Medulla oblongata (tissue), 1 donor: ENCODE measurements around the gene KRTAP12-4.
"Not testable (repeated sequence)": the region's sequence is repeated elsewhere in the genome, so short reads cannot be mapped to it uniquely, and the experiment has no call there.

ENCODE experiments used
- DNase-seq: peaks from one replicate; pipeline ENCODE4 v3.0.0-alpha.2; 2015; ENCODE audit errors: extremely low spot score

The KRTAP12-4 gene

DNA sequence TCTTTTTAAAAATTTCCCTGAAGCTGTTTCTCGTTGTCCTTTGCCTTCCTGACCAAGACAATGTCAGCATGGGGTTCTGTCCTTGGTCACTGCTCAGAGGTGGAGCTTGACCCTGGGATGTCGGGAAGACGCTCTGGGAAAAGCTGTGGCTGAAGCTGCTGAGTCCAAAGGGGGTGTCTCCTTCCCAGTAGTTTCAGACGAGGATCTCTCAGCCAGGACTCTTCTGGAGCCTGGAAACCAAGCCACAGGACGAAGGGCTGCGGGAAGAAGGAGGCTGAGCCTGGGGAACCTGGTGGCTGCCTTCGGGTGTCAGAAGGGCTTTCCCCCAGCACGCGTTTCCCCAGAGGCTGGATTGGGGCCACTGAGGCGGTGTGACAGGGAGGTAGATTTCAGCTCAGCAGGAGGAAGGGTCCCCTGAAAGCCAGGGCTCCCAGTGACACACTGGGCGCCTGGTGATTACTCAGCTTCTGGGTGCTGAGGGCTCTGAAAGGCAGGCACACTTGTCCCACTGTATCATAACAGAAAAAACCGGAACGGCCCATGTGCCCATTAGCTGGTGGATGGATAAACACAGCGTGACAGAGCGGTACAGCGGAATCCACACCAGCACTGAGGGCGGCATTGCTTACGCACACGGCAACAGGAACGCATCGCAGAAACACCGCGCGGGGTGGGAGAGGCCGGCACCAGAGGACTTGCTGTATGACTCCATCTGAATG, 32.5 kb upstream of the KRTAP12-4 start:
- DNase-seq, result no peak

DNA sequence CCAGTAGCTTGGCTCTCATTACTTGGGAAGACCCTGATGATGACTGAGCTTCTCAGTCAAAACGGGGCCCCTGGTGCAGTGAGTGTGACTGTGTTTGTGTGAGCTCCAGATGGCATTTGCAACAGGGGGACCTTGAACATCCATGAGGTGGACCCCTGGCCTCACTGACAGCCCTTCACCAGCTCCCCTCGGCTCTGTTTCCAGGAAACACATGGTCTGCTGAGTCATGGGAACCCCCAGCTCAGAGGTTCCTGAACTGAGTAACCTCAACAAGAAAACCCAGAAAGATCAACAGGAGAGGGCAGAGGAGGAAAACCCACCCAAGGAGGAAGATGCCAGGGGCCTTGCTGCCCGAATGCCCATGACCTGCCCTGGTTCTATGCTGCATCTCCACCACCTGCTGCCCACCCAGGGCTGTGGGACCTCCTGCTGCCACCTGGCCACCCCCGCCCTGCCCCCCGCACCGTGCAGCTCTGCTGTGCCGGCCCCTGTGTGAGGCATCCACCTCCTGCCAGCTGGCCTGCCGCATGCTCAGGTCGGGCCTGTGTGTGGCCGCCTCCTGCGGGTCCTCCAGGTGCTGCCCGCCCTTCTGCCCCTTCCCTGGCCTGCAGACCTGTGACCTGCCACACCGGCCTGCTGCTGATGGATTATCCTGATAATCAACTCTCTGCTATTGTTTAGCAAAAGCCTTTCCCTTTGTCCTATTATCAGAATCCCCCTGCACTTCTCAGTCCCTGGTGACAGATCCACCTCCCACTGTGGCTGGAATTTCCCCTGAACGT, 31.7 kb upstream of the KRTAP12-4 start:
- no peak for DNase-seq

DNA sequence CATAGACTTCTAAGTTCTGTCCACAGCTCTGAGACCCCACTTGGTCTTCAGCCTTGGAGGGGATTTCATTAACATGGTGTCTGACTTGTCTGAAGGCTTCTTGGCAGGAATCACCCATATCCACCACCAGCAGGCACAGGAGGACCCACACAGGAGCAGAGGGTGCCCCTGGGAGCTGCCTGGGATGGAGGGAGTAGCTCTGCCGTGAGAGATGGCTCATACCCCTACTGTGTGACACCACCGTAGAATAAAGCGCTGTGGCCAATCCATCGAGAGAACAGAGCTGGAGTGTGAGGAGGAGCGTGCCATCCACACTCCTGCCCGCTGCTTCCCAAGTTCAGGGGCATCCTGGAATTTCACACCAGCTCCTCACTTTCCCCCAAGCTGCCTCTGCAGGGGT, 30.6 kb upstream of the KRTAP12-4 start:
- not testable (repeated sequence) for DNase-seq

DNA sequence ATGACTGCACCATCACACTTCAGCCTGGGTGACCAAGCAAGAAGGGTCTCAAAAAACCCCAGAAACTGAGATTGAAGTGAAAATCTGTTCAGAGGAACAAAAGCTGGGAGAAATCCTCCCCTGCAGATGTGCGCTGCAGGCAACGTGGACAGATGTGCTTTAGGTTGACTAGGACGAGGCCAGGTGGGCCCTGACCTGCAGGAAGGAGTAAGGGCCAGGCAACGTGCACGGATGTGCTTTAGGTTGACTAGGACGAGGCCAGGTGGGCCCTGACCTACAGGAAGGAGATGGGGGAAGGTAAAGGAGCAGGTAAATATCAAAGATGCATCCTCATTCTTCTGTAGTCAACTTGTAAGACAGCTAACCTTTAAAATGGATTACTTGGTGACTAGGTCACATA, 30.0 kb upstream of the KRTAP12-4 start:
- DNase-seq, result no peak

DNA sequence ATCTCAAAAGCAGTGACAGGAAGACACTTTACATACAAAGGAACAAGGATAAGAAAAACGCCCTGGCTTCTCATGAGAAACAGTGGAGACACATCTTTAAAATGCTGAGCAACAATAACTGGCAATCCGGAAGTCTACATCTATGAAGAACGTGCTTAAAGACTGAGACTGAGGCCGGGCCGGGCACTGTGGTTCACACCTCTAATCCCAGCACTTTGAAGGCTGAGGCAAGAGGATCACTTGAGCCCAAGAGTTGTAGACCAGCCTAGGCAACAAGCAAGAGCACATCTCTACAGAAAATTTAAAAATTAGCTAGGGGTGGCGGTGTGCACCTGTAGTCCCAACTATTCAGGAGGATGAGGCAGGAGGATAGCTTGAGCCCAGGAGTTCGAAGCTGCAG, 29.6 kb upstream of the KRTAP12-4 start:
- no peak for DNase-seq

DNA sequence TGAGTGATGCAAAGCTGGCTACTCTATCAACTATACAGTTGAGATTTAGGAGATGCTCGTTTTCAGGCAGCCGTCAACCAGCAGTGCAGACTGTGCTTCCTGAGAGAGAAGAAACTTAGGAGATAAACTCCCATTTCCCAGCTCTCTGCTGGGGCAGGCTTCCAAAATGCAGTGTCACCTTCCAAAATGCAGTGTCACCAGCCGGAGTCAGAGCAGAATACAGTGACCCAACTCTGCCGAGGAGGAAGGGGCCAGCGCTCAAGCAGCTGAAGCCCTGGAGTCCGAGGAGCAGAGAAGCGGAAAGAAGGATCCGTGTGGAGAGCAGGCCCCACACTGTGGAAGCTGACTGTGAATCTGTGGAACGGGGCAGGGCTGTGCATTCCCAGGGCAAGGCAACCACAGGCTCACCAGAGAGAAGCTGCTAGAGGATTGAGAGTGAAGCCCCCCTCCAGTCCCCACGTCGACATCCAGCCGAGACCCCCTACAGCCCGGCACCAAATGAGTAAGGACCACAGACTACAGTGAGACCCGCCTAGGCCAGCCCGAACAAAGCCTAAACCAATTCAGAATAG, 28.2 kb upstream of the KRTAP12-4 start:
- no peak for DNase-seq

DNA sequence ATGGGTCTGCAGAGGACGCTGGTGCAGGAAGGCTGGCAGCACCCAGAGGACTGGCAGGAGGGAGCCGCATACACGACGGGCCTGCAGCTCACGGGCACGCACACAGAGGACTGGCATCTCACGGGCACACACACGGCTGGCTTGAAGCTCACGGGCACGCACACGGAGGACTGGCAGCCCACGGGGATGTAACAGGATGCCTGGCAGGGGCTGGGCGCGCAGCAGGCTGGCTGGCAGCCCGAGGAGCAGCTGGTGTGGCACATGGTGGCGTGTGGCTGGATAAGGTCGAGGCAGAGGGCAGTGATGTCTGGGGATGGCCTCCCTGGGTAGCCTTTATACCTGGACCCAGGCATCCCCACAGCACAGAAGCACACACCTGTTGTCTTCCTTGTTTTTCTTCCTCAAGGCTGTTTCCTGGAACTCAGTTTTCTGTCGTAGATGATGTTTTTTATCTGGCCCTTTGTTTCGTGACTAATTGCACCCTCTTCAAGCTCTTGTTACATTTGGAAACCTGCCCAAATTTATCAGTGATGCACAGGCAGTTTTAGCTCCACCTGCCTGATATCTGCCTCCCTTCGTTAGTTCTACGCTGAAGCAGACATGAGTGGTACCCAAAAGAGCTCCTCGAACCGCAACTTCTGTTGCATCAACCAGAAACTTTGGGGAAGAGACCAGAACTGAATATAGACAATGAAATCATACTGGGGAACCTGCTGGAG, 27.6 kb upstream of the KRTAP12-4 start, which contains the start of gene KRTAP12-1:
KRTAP12-1 (minus strand) TSS at position 303 of the 719 bp plus-strand sequence; CDS start at position 263, 40 bp downstream.
- no peak for DNase-seq

DNA sequence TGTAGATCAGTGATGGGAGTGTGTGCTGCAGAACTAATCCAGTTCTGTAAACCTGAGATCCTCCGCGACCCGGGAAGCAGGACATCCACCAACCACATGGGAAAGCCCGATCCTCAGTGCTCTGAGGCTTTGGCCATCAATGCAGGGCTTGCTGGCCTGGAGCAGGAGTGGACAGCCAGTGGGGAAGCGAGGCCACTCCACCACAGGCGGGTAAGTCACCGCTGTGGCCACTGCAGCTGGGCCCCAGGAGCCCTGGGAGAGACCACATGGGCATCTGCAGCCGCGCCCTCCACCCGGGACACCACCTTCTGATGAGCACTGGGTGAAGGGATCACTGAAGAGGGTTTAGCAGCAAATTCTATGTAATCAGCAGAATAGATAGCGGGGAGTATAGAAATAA, 26.7 kb upstream of the KRTAP12-4 start:
- DNase-seq, result no peak

DNA sequence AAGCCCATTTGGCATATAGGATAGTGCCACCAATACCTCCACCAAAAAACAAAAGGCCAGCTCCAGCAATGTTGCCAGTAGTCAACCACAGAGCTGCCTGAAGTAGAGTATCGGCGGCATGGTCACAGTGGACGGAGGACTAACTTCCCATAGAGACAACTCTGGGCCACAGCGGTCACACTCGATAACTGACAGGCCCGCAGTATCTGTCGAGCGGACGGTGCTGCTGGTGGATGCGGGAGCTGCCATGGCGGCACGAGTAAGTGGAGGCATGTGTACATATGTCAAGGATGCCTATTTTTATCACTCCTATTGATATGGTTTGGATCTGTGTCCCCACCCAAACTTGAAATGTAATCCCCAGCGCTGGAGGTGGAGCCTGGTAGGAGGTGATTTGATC, 23.4 kb upstream of the KRTAP12-4 start:
- no peak for DNase-seq

DNA sequence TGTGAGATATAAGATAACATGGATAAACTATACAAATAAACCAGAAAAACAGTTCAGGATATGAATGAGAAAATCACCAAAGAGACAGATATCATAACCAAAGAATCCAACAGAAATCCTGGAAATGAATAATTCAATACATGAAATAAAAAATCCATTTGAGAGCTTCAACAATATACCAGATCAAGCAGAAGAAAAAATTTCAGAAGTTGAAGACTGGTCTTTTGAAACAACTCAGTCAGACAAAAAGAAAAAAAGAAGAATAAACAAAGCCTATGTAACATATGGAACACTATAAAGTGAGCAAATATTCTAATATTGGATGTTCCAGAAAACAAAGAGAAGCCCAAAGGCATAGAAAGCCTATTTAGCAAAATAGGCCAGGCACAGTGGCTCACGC, 17.5 kb upstream of the KRTAP12-4 start:
- DNase-seq, result no peak

DNA sequence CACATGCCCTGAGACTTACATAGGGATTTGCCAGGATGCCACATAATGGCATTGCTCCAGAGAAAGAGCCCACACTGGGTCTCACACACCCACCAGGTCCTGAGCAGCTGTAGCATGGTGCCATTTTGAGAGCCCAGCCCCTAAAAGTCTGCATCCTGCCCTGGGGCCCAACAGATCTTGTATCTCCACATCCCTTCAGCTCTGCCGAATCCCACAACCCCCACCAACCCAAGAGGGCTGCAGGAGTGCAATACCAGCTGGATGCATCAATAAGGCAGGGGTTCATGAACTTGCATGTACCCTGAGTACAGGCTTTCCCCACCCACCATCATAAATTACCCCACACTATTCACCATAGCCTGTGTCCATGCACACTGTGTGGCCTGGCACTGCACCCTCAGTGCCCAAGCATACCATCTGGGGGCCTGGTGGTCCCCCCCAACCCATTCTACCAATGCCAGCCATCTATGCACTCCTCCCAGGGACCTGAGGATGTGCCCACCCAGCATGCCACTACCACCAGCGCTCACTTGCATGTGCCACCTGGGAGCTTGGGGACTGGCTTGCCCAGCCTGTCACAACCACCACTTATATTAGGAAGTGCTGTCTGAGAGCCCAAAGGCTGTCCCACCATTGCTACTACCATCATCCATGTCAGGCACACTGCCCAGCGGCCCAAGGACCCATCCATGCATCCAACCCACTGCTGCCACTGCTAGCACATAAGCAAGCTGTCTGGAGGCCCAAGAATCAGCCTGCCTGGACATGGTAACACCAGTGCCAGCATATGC, 16.4 kb upstream of the KRTAP12-4 start:
- DNase-seq, result no peak

DNA sequence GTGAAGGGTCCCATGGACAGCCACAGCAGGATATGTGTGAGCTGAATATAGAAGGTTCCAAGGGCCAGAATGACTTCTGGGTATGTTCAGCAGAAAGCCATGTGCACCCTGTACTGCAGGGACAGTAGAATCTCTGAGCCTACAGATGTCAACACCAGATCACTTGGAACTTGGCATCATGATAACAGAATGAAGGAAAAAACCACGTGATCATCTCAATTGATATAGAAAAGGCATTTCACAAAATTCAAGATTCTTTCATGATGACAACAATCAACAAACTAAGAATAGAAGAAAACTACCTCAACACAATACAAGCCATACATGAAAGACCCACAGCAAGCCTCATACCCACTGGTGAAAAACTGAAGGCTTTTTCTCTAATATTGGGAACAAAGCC, 13.2 kb upstream of the KRTAP12-4 start:
- DNase-seq, result no peak

DNA sequence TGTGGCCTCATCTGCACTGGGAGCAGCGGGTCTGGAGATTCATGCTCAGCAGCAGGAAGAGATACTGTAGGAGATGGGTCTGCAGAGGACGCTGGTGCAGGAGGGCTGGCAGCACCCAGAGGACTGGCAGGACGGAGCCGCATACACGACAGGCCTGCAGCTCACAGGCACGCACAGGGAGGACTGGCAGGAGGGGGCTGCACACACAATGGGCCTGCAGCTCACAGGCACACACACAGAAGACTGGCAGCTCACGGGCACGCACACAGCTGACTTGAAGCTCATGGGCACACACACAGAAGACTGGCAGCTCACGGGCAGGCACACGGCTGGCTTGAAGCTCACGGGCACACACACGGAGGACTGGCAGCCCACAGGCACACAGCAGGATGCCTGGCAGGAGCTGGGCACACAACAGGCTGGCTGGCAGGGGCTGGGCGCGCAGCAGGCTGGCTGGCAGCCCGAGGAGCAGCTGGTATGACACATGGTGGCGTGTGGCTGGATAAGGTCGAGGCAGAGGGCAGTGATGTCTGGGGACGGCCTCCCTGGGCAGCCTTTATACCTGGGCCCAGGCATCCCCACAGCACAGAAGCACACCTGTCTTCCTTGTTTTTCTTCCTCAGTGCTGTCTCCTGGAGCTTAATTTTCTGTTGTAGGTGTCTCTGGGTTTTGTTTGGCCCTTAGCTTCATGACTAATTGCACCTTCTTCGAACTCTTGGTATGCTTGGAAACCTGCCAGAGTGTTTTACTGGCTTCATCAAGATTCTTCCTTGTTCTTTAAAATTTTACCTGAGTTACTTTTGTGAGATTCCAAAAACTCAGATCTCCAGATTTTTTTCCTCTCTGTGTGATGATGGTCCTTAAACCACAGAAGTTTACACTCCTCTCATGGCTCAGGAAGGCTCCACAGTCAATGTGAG, 12.2 kb upstream of the KRTAP12-4 start, which contains the start of gene KRTAP12-2:
KRTAP12-2 (minus strand) TSS at position 527 of the 920 bp plus-strand sequence; CDS start at position 486, 41 bp downstream.
- DNase-seq, result no peak

DNA sequence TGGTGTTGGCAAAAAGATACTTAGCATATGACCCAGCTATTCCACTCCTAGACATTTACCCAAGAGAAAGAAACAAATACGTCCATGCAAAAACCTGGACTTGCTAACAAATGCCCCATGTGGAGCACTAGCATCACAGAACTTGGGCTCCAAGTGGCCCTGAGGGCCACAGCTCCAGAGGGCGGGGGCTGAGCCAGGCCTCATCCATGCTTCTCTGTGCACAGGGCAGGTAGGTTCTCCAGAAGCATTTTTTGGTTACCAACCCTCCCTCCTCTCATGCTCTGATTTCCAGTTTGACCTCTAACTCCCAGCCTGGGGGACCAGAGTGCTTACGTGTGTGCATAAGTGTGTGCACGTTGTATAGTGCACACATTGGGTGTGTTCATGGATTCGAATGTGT, 10.2 kb upstream of the KRTAP12-4 start:
- DNase-seq, result no peak

DNA sequence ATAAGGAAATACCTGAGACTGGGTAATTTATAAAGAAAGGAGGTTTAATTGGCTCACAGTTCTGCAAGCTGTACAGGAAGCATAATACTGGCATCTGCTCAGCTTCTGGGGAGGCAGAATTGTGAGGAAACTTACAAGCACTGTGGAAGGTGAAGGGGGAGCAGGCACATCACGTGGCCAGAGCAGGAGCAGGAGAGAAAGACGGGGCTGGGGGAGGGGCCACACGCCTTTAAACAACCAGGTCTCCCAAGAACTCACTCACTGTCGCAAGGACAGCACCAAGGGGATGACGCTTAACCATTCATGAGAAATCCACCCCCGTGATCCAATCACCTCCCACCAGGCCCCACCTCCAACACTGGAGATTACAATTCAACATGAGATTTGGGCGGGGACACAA, 7.1 kb upstream of the KRTAP12-4 start:
- not testable (repeated sequence) for DNase-seq

DNA sequence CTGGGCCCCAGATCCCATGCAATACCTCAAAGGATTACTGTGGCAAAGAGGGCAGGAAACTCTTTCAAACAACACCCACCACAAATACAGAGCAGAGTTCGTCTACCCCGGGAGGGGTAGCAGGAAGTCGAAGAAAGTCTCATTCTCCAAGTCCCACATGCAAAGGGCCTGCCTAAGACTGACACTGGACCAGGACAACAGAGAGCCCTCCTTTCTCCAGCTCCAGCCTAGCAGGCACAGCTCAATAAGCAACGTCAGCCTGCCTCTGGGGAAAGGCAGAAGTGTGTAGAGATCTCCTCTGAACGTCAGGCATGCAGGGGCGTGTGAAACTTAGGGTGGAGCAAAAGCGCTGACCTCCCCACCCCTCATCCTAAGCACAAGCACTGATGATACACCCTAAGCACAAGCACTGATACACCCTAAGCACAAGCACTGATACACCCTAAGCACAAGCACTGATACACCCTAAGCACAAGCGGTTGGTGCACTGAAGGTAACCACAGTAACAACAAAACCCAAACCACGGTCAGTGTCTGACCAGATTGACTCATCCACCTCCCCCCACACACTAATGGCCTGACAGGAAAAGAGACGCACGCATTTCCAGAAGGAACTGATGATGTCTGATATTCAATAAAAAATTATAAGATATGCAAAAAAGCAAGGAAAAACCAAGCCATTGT, 4.6 kb upstream of the KRTAP12-4 start:
- DNase-seq, result no peak

DNA sequence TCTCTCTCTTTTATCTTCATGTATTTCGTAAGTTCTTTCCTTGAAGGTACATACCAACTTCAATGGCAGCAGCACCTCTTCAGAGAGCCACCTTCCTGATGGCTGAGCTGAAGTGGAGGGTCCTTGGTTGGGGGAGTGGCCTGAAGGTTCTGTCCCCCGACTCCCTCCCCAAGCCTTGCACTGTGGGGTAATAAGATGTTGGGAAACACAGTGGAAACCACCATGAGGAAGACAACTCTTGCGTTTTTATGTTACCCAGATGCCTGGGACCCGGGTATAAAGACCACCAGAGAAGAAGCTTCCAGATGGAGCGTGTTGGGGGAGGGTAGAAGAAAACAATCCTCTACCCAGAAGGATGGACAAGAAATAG, 4.1 kb upstream of the KRTAP12-4 start:
- DNase-seq, result no peak

DNA sequence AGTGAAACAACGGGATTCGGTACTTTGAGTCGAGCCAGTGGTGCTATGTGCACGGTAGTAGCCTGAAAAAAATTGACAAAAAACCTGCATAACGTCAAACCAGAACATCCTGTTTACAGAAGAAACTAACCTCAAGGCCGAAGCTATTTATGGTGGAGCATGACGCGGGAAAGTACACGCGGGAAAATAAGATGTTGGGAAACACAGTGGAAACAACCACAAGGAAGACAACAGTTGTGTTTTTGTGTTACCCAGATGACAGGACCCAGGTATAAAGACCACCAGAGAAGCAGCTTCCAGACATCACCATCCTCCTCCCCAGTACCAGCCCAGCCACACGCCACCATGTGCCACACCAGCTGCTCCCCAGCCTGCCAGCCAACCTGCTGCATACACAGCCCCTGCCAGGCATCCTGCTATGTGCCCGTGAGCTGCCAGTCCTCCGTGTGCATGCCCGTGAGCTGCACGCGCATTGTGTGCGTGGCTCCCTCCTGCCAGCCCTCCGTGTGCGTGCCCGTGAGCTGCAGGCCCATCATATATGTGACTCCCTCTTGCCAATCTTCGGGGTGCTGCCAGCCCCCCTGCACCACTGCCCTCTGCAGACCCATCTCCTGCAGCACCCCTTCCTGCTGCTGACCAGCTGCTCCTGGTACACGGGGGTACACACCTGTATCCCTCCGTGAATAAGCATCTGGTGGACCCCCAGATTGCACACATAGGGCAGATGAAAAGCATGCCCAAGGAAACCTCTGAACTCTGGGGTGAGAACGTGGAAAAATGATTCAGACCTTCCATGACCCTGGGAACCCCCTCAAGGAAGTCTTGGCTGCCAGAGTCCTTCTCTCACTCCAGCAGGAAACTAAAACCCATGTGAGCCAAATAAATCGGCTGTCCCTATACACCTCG, 3.4 kb upstream of the KRTAP12-4 start, which contains the start of gene KRTAP12-3:
KRTAP12-3 (plus strand) TSS at position 298 of the 906 bp plus-strand sequence; CDS start at position 346, 48 bp downstream.
- no peak for DNase-seq
